HepG2 (cell line): Measurements from ENCODE around the gene UROD. TPM values are rescaled to one million over a fixed set of nuclear protein-coding genes. Genes with fewer than 3 reads are reported as not detected.
A peak's percentile ranks its signal among the peaks of the same experiment; 100 is the strongest.

ENCODE experiments used
- AFF4 ChIP-seq: sonication (generic); formaldehyde crosslinking; IDR thresholded peaks from 2 replicates; pipeline ENCODE4 v1.4.0; 2020; ENCODE audit warnings: missing genetic modification reagents
- ERF ChIP-seq: IDR thresholded peaks from 2 replicates; pipeline ENCODE4 v1.6.1; 2018; ENCODE audit warnings: missing biosample characterization, missing genetic modification reagents
- FOSL2 ChIP-seq: sonication (generic); formaldehyde crosslinking; IDR thresholded peaks from 2 replicates; pipeline ENCODE4 v1.4.0; 2020; ENCODE audit warnings: missing genetic modification reagents
- GATAD1 ChIP-seq: IDR thresholded peaks from 2 replicates; pipeline ENCODE4 v1.6.1; 2016; ENCODE audit warnings: missing genetic modification reagents, missing compliant biosample characterization
- GATAD2A ChIP-seq: IDR thresholded peaks from 2 replicates; pipeline ENCODE4 v1.6.1; 2016
- HMGXB4 ChIP-seq, 2 experiments: sonication (generic) in 1 of 2; formaldehyde crosslinking in 1 of 2; IDR thresholded peaks; 2 replicates each; pipeline versions ENCODE4 v1.4.0 to v1.6.1; 2018 to 2020; ENCODE audit warnings: missing genetic modification reagents in 2 of 2, borderline replicate concordance in 1 of 2, low read depth in 1 of 2, mild to moderate bottlenecking in 1 of 2, missing biosample characterization in 1 of 2
- KDM2A ChIP-seq: sonication (generic); formaldehyde crosslinking; IDR thresholded peaks from 2 replicates; pipeline ENCODE4 v1.4.0; 2020; ENCODE audit warnings: low read depth, missing genetic modification reagents, borderline replicate concordance
- KDM6A ChIP-seq: IDR thresholded peaks from 2 replicates; pipeline ENCODE4 v1.6.1; 2016; ENCODE audit warnings: low read depth
- RERE ChIP-seq: IDR thresholded peaks from 2 replicates; pipeline ENCODE4 v1.6.1; 2016; ENCODE audit warnings: low read depth, missing genetic modification reagents, missing compliant biosample characterization
- RFX3 ChIP-seq: IDR thresholded peaks from 2 replicates; pipeline ENCODE4 v1.6.1; 2016; ENCODE audit warnings: missing biosample characterization, missing genetic modification reagents
- SALL1 ChIP-seq: sonication (generic); formaldehyde crosslinking; IDR thresholded peaks from 2 replicates; pipeline ENCODE4 v1.8.0; 2022; ENCODE audit warnings: mild to moderate bottlenecking, missing genetic modification reagents
- TRIM22 ChIP-seq: fragments of 450-650 bp; IDR thresholded peaks from 2 replicates; pipeline ENCODE4 v1.6.1; 2017
- ZNF614 ChIP-seq: IDR thresholded peaks from 2 replicates; pipeline ENCODE4 v1.6.1; 2018; ENCODE audit warnings: missing biosample characterization, missing genetic modification reagents, inconsistent platforms, borderline replicate concordance
- ZNF678 ChIP-seq: sonication (generic); formaldehyde crosslinking; IDR thresholded peaks from 2 replicates; pipeline ENCODE4 v1.4.0; 2020; ENCODE audit warnings: mild to moderate bottlenecking, missing genetic modification reagents
- ZNF691 ChIP-seq: sonication (generic); formaldehyde crosslinking; IDR thresholded peaks from 2 replicates; pipeline ENCODE4 v1.4.0; 2020; ENCODE audit warnings: missing genetic modification reagents, low read depth, mild to moderate bottlenecking, borderline replicate concordance
- ZNF768 ChIP-seq: sonication (generic); formaldehyde crosslinking; IDR thresholded peaks from 2 replicates; pipeline ENCODE4 v1.4.0; 2020; ENCODE audit warnings: missing genetic modification reagents
- polyA plus RNA-seq, 8 experiments: library from polyadenylated mRNA; depleted of rRNA in 3 of 8; stranded (reverse) in 7 of 8; unstranded in 1 of 8; fragments of >200 nt; fragmentation: Illumina TruSeq in 4 of 8; extraction: Trizol in 4 of 8; gene quantifications; 2 replicates each; pipeline versions ENCODE4 v1.2.1 to v1.2.3, GENCODE V29; 2011 to 2016; ENCODE audit warnings: low read depth in 4 of 8, missing spikeins in 1 of 8, mixed read lengths in 1 of 8; ENCODE audit not compliant: insufficient read depth in 1 of 8
- total RNA-seq, 5 experiments: library from RNA; depleted of rRNA; stranded (reverse); fragments of >200 nt; fragmentation: Illumina TruSeq; extraction: Trizol; gene quantifications; 2 replicates each; pipeline ENCODE4 v1.2.3, GENCODE V29; 2016; ENCODE audit warnings: low read depth in 1 of 5

Gene UROD
- total and polyA plus RNA-seq, 2 of the 13 experiments (the other 11 are each of a cell fraction or from before 2014, with no cell fraction given): 162 to 171 TPM

GRCh38 chr1:45014321-45015028, 2.4 kb downstream of the UROD start (continued):
- TF ChIP-seq GATAD2A (CRISPR knock-in tag) (peak; percentile 27; the same call in 1 of the 2 replicates), FOSL2 (peak; percentile 32; the same call in 1 of the 2 replicates), ZNF678 (CRISPR knock-in tag) (no peak), GATAD1 (peak; percentile 26; the same call in 1 of the 2 replicates), ERF (0 out of 2 replicates have a peak, but pooled peaks have one; percentile 62), SALL1 (CRISPR knock-in tag) (peak; percentile 60), RERE (CRISPR knock-in tag) (no peak), ZNF614 (peak; percentile 35; the same call in 1 of the 2 replicates), RFX3 (CRISPR knock-in tag) (no peak), ZNF768 (CRISPR knock-in tag) (no peak), HMGXB4 (CRISPR knock-in tag; IDR thresholded peaks at IDR 0.05; ENCODE audit: borderline replicate concordance in 1 of 2, low read depth in 1 of 2) (0 out of 4 replicates have a peak, but pooled peaks of 1 of the 2 experiments have one; percentile 24), TRIM22 (no peak), KDM2A (CRISPR knock-in tag) (peak; percentile 57; the same call in 1 of the 2 replicates), KDM6A (CRISPR knock-in tag) (no peak), AFF4 (CRISPR knock-in tag) (no peak), ZNF691 (CRISPR knock-in tag) (no peak)
